Aorta (tissue), 5 donors: Measurements from ENCODE around the gene RAB29. TPM values are rescaled to one million over a fixed set of nuclear protein-coding genes. Genes with fewer than 3 reads are reported as not detected.
"Not testable (repeated sequence)": the region's sequence is repeated elsewhere in the genome, so short reads cannot be mapped to it uniquely, and the experiment has no call there.

Experiments used
- ATAC-seq: fragments of 200-7000 bp; cut with Tn5 transposase; one replicate; pipeline ENCODE4 v1.9.1; 2022; ENCODE audit warnings: moderate library complexity; ENCODE audit not compliant: low FRiP score
- DNase-seq, 2 donors: peaks; one replicate each; pipeline ENCODE4 v3.0.0-alpha.2; 2020
- H3K27ac ChIP-seq, 2 donors: one replicate each; pipeline ENCODE4 v1.5.1; 2013; ENCODE audit warnings: low read length in 2 of 2, mild to moderate bottlenecking in 2 of 2, moderate library complexity in 2 of 2, control low read depth in 1 of 2, inconsistent platforms in 1 of 2, low read depth in 1 of 2
- H3K27me3 ChIP-seq, 2 donors: one replicate each; pipeline ENCODE4 v1.6.1; 2013; ENCODE audit warnings: control low read depth in 1 of 2, low read length in 1 of 2, mild to moderate bottlenecking in 1 of 2, moderate library complexity in 1 of 2; ENCODE audit not compliant: insufficient read depth in 2 of 2, control insufficient read depth in 1 of 2
- H3K36me3 ChIP-seq, 2 donors: one replicate each; pipeline ENCODE4 v1.6.1; 2013; ENCODE audit warnings: control low read depth in 1 of 2, low read length in 1 of 2, mild to moderate bottlenecking in 1 of 2; ENCODE audit not compliant: insufficient read depth in 2 of 2, control insufficient read depth in 1 of 2
- H3K4me1 ChIP-seq, 2 donors: one replicate each; pipeline ENCODE4 v1.6.1; 2013; ENCODE audit warnings: low read length in 2 of 2, control low read depth in 1 of 2, mild to moderate bottlenecking in 1 of 2, moderate library complexity in 1 of 2; ENCODE audit not compliant: insufficient read depth in 2 of 2, control insufficient read depth in 1 of 2
- H3K4me3 ChIP-seq, 2 donors: one replicate each; pipeline ENCODE4 v1.5.1; 2013; ENCODE audit warnings: low read length in 2 of 2, control low read depth in 1 of 2, mild to moderate bottlenecking in 1 of 2
- H3K9me3 ChIP-seq: one replicate; pipeline ENCODE4 v1.6.1; 2013; ENCODE audit warnings: mild to moderate bottlenecking, low read length; ENCODE audit not compliant: control insufficient read depth
- WGBS, 2 donors: extraction: QIAGEN DNeasy Blood & Tissue Kit; methylation state at CpG; one replicate each; pipeline ENCODE4 v1.1.7; 2013; 5-methylcytosine and 5-hydroxymethylcytosine counted together
- intact Hi-C, 2 donors: fragments of 100-400 bp; cut with DNase I; formaldehyde crosslinking; loops; one replicate each; pipeline versions ENCODE4 v1.14.2 to v1.15.0; 2022
- long read RNA-seq, 2 donors: library from polyadenylated mRNA; unstranded; transcript quantifications; one replicate each; pipeline ENCODE4 v2.0.0, GENCODE V29; 2020 to 2021
- polyA plus RNA-seq, 2 donors: library from polyadenylated mRNA; stranded (reverse); fragments of 200-250 nt; gene quantifications; one replicate each; pipeline ENCODE4 v1.2.3, GENCODE V29; 2013
- total RNA-seq, 2 donors: library from RNA; stranded (reverse); fragmentation: NEBNext Ultra II Directional; extraction: Animal tissue kit (Norgen Biotek cat#: 25700); gene quantifications; one replicate each; pipeline ENCODE4 v1.2.1, GENCODE V29; 2021
- donor health status: healthy with polysubstance abuse.
- donor health status: Bipolar disorder and iron deficiency.
- donor health status: DM: no; HTN: no; CAD: no.
- donor health status: DM: no; HTN: no; CAD: no.
- donor health status: DM: yes; HTN: yes; CAD: no.

RAB29 gene, protein sequence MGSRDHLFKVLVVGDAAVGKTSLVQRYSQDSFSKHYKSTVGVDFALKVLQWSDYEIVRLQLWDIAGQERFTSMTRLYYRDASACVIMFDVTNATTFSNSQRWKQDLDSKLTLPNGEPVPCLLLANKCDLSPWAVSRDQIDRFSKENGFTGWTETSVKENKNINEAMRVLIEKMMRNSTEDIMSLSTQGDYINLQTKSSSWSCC
- total RNA-seq (10 to 100 TPM; 19.5 to 38.9 TPM), polyA plus RNA-seq (10 to 100 TPM; 27.2 to 36.8 TPM)
- long read RNA-seq, donor 1, transcript RAB29-204 (5 exons, 1,306 nt), result minor isoform, 6 of 187 reads
- long read RNA-seq, donor 1, transcript RAB29-203 (5 exons, 1,157 nt), result major isoform, 55 of 187 reads
- long read RNA-seq, donor 1, transcript RAB29-202 (6 exons, 3,272 nt), result minor isoform, 9 of 187 reads
- long read RNA-seq, donor 1, transcript RAB29-201 (6 exons, 1,723 nt), result minor isoform, 29 of 187 reads
- long read RNA-seq, donor 1, partial matches to known transcripts, result 8 of 187 reads
- long read RNA-seq, donor 1, other reads (novel, unspliced or antisense), result 74 of 187 reads
- long read RNA-seq, donor 2, transcript RAB29-204 (5 exons, 1,306 nt), result minor isoform, 6 of 46 reads
- long read RNA-seq, donor 2, transcript RAB29-201 (6 exons, 1,723 nt), result minor isoform, 5 of 46 reads
- long read RNA-seq, donor 2, transcript RAB29-203 (5 exons, 1,157 nt), result major isoform, 9 of 46 reads
- long read RNA-seq, donor 2, partial matches to known transcripts, result 2 of 46 reads
- long read RNA-seq, donor 2, other reads (novel, unspliced or antisense), result 19 of 46 reads

- Histone ChIP-seq H3K27ac (peak within 1 kb of the TSS; percentile 37 to 64), H3K4me3 (peak within 1 kb of the TSS; percentile 51 to 76), H3K4me1 (no peaks in the 10 kb centered on the region), H3K27me3 (no peaks in the 10 kb centered on the region), H3K9me3 (no peaks in the 10 kb centered on the region), H3K36me3 (peaks cover 0 to 2% of the 10 kb centered on the region in 2 donors)
- WGBS, 2 donors, result 0 to 1% methylated on average over 39 to 40 of the region's 40 CpGs
- intact Hi-C loops, result loop anchor here in 1 of 2 donors (1.0 kb wide), 1 partner anchor 25 kb away; the partner anchor contains the start of gene NUCKS1
- DNase-seq (peak; percentile 90 to 93), ATAC-seq (peak; percentile 95)
Measured at GRCh38 chr1:205775015-205775716, at the start of gene RAB29. TSS of gene RAB29 (minus strand) at chr1:205775482. CDS start at chr1:205774956, 526 bp downstream.

- Histone ChIP-seq H3K4me3 (no peak overlapping the region), H3K27me3 (no peaks in the 10 kb centered on the region), H3K9me3 (no peaks in the 10 kb centered on the region), H3K36me3 (no peaks in the 10 kb centered on the region), H3K4me1 (peaks cover 0 to 4% of the 10 kb centered on the region in 2 donors), H3K27ac (no peak overlapping the region)
- intact Hi-C loops, result no loop called here
- WGBS, 2 donors, result 98% methylated on average over 5 of the region's 5 CpGs
- ATAC-seq (no peak), DNase-seq (no peak)
Measured at GRCh38 chr1:205824180-205824579, 48.9 kb upstream of the RAB29 start.

DNA sequence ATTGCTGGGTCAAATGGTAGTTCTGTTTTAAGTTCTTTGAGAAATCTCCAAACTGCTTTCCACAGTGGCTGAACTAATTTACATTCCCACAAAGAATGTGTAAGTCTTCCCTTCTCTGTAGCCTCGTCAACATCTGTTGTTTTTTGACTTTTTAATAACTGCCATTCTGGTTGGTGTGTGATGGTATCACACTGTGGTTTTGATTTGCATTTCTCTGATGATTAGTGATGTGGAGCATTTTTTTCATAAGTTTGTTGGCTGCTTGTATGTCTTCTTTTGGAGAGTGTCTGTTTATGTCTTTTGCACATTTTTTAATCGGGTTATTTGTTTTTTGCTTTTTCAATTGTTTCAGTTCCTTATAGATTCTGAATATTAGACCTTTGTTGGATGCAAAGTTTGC lies 48.0 kb upstream of the RAB29 start:
- 91 to 97% methylated on average over 2 of the region's 2 CpGs for WGBS, 2 donors
- H3K27ac ChIP-seq, ATAC-seq, H3K36me3 ChIP-seq, intact Hi-C loops, DNase-seq, H3K9me3 ChIP-seq, H3K4me1 ChIP-seq, H3K4me3 ChIP-seq, H3K27me3 ChIP-seq: not testable (repeated sequence)

GRCh38 chr1:205822397-205822796 lies 47.1 kb upstream of the RAB29 start:
- no peaks in the 10 kb centered on the region for H3K9me3 ChIP-seq
- 94 to 96% methylated on average over 2 of the region's 2 CpGs for WGBS, 2 donors
- no peaks in the 10 kb centered on the region for H3K27me3 ChIP-seq
- no peak overlapping the region for H3K27ac ChIP-seq
- H3K36me3 ChIP-seq, result no peaks in the 10 kb centered on the region
- no peak overlapping the region for H3K4me3 ChIP-seq
- ATAC-seq, result no peak
- DNase-seq, result no peak
- H3K4me1 ChIP-seq, result peaks cover 0 to 4% of the 10 kb centered on the region in 2 donors
- intact Hi-C loops, result no loop called here

DNA sequence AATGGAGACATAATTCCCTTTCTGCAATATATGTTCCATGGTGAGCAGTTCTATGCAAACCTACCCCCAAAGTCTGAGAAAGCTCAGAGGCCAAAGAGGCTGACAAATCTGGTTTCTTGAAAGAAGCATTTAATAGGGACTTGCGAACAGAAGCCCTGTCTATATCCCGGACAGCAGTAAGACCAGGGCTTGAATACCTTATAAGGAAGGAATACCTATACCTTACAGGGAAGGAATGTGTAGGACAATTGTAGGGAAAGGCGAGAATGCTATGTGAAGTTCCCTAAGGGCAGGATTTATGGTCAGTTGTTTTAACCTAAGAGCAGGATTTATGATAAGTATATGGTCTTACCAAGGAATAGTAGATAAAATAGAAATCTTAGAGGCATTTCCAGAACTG lies 42.7 kb upstream of the RAB29 start:
- Histone ChIP-seq H3K4me1 (no peaks in the 10 kb centered on the region), H3K36me3 (no peaks in the 10 kb centered on the region), H3K27me3 (no peaks in the 10 kb centered on the region), H3K4me3 (no peak overlapping the region), H3K9me3 (no peaks in the 10 kb centered on the region), H3K27ac (no peak overlapping the region)
- intact Hi-C loops, result no loop called here
- no peak for ATAC-seq
- no peak for DNase-seq
- 95% methylated on average over 3 of the region's 3 CpGs for WGBS, 2 donors

DNA sequence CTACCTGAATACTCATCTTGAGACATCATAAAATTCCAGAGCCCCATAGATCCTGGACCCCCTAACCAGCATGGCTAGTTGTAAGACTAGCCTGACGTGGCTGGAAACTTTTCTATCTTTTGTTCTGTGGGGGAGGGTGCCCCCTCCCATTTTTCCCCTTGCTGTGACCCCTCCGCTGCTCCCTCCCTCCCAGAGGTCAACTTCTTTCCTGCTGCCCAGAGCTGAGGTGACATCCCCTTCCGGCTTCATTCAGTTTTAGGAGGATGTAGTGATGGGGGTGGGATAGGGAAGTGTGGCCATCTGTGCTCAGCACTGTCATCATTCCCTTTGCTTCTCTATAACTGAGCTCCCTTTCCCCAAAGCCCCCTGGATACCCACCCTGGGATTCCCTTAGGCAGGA lies 42.1 kb upstream of the RAB29 start:
- H3K9me3 ChIP-seq, result no peaks in the 10 kb centered on the region
- intact Hi-C loops, result no loop called here
- H3K36me3 ChIP-seq, result no peaks in the 10 kb centered on the region
- H3K4me1 ChIP-seq, result no peaks in the 10 kb centered on the region
- 91 to 98% methylated on average over 3 of the region's 3 CpGs for WGBS, 2 donors
- no peaks in the 10 kb centered on the region for H3K27me3 ChIP-seq
- no peak overlapping the region for H3K4me3 ChIP-seq
- DNase-seq, result no peak
- H3K27ac ChIP-seq, result no peak overlapping the region
- ATAC-seq, result no peak

GRCh38 chr1:205813755-205814058 lies 38.4 kb upstream of the RAB29 start:
- Histone ChIP-seq H3K9me3 (no peaks in the 10 kb centered on the region), H3K4me1 (peaks cover 0 to 5% of the 10 kb centered on the region in 2 donors), H3K36me3 (no peaks in the 10 kb centered on the region), H3K27ac (peak overlapping the region in 1 of 2 donors; percentile 60), H3K4me3 (peak overlapping the region; percentile 46 to 60), H3K27me3 (no peaks in the 10 kb centered on the region)
- DNase-seq (no peak), ATAC-seq (peak; percentile 23)
- WGBS, 2 donors, result 3 to 7% methylated on average over 14 of the region's 14 CpGs
- intact Hi-C loops, result loop anchor here (1.0 to 5.0 kb wide), 5 partner anchors 37 to 169 kb away; partner anchors contain the start of gene PM20D1 (in 1 of the 2)

- peak; percentile 96 for ATAC-seq
- intact Hi-C loops, result loop anchor here (1.0 to 5.0 kb wide), 5 partner anchors 37 to 169 kb away; partner anchors contain the start of gene PM20D1 (in 1 of the 2)
- Histone ChIP-seq H3K27ac (peak within 1 kb of the TSS; percentile 68 to 77), H3K4me3 (peak within 1 kb of the TSS; percentile 81 to 84), H3K9me3 (no peaks in the 10 kb centered on the region), H3K27me3 (no peaks in the 10 kb centered on the region), H3K4me1 (peaks cover 0 to 5% of the 10 kb centered on the region in 2 donors), H3K36me3 (no peaks in the 10 kb centered on the region)
- DNase-seq, result peak; percentile 95
- WGBS, 2 donors, result 0 to 1% methylated on average over 58 to 83 of the region's 83 CpGs
Measured at GRCh38 chr1:205812878-205813754, 37.8 kb upstream of the RAB29 start, which contains the start of gene SLC41A1. TSS of gene SLC41A1 (minus strand) at chr1:205813198. CDS start at chr1:205810441, 2,757 bp downstream.
